NCI-H526 treated with DMSO at 0.1 percent for 48 hours (cell line): ENCODE measurements around the gene CCDC137.

Experiments used
- DNase-seq: peaks from one replicate; lab custom pipeline; 2025; lab: John Stamatoyannopoulos, UW

The CCDC137 gene

GRCh38 chr17:81716674-81716996 lies 50.1 kb downstream of the CCDC137 start:
- DNase-seq: no peak

- no peak for DNase-seq
These were observed 50.7 kb downstream of the CCDC137 start for GRCh38 chr17:81717049-81717765.

- DNase-seq: no peak
These were observed 51.2 kb downstream of the CCDC137 start for GRCh38 chr17:81717766-81718089.

- DNase-seq: no peak
These were observed 53.1 kb downstream of the CCDC137 start for GRCh38 chr17:81719410-81720266.

- DNase-seq: no peak
These were observed 53.9 kb downstream of the CCDC137 start for GRCh38 chr17:81720267-81721071.

- DNase-seq: no peak
These were observed 55.9 kb downstream of the CCDC137 start for GRCh38 chr17:81722184-81723120.
